Astrocyte (in vitro differentiated cells and primary cell): Measurements from ENCODE around the gene CTBP2. TPM values are rescaled to one million over a fixed set of nuclear protein-coding genes. Genes with fewer than 3 reads are reported as not detected.

Experiments
- DNase-seq: peaks from one replicate; pipeline ENCODE4 v3.0.0-alpha.2; 2010; ENCODE audit warnings: low read depth
- FAIRE-seq: peaks from 2 replicates; lab custom pipeline; 2011; peaks lifted over from hg19 to GRCh38; lab: Jason Lieb, UNC
- H2AFZ ChIP-seq: 2 replicates; pipeline ENCODE4 v1.6.0; 2012; ENCODE audit warnings: low read depth, low read length, inconsistent platforms
- H3K27ac ChIP-seq: 2 replicates; pipeline ENCODE4 v1.5.1; 2011; ENCODE audit warnings: low read depth, low read length, inconsistent platforms
- H3K27me3 ChIP-seq: 2 replicates; pipeline ENCODE4 v1.6.0; 2011; ENCODE audit warnings: low read length, inconsistent platforms; ENCODE audit not compliant: insufficient read depth
- H3K36me3 ChIP-seq: 2 replicates; pipeline ENCODE4 v1.5.1; 2011; ENCODE audit warnings: low read length, inconsistent platforms; ENCODE audit not compliant: insufficient read depth
- H3K4me1 ChIP-seq: 2 replicates; pipeline ENCODE4 v1.5.1; 2011; ENCODE audit warnings: low read length, inconsistent platforms; ENCODE audit not compliant: insufficient read depth
- H3K4me2 ChIP-seq: 2 replicates; pipeline ENCODE4 v1.6.0; 2012; ENCODE audit warnings: low read length, inconsistent platforms
- H3K4me3 ChIP-seq: 2 replicates; pipeline ENCODE4 v1.5.1; 2011; ENCODE audit warnings: low read depth, mild to moderate bottlenecking, low read length, inconsistent platforms; ENCODE audit not compliant: insufficient read depth
- H3K79me2 ChIP-seq: 2 replicates; pipeline ENCODE4 v1.6.0; 2012; ENCODE audit warnings: mild to moderate bottlenecking, low read length, inconsistent platforms; ENCODE audit not compliant: insufficient read depth
- H3K9ac ChIP-seq: 2 replicates; pipeline ENCODE4 v1.6.0; 2012; ENCODE audit warnings: mild to moderate bottlenecking, low read length, inconsistent platforms
- H3K9me3 ChIP-seq: 2 replicates; pipeline ENCODE4 v1.5.1; 2012; ENCODE audit warnings: low read depth, mild to moderate bottlenecking, low read length, inconsistent platforms; ENCODE audit not compliant: insufficient read depth
- H4K20me1 ChIP-seq: 2 replicates; pipeline ENCODE4 v1.6.0; 2012; ENCODE audit warnings: low read length, inconsistent platforms; ENCODE audit not compliant: insufficient read depth
- H3K27ac Mint-ChIP-seq: one replicate; pipeline ENCODE4 v1.8.0; 2021; ENCODE audit warnings: mild to moderate bottlenecking, mixed read lengths; ENCODE audit not compliant: unreplicated experiment
- H3K27me3 Mint-ChIP-seq: one replicate; pipeline ENCODE4 v1.8.0; 2021; ENCODE audit warnings: low read depth, mixed read lengths; ENCODE audit not compliant: unreplicated experiment
- H3K36me3 Mint-ChIP-seq: one replicate; pipeline ENCODE4 v1.8.0; 2021; ENCODE audit warnings: low read depth, mixed read lengths; ENCODE audit not compliant: unreplicated experiment
- H3K4me1 Mint-ChIP-seq: one replicate; pipeline ENCODE4 v1.8.0; 2021; ENCODE audit warnings: low read depth, mixed read lengths; ENCODE audit not compliant: unreplicated experiment
- H3K4me3 Mint-ChIP-seq: one replicate; pipeline ENCODE4 v1.8.0; 2021; ENCODE audit warnings: mild to moderate bottlenecking, moderate library complexity, mixed read lengths; ENCODE audit not compliant: unreplicated experiment
- H3K9me3 Mint-ChIP-seq: one replicate; pipeline ENCODE4 v1.8.0; 2021; ENCODE audit warnings: mild to moderate bottlenecking, mixed read lengths; ENCODE audit not compliant: unreplicated experiment
- EZH2 ChIP-seq: IDR thresholded peaks from 2 replicates; pipeline ENCODE4 v1.6.1; 2012; ENCODE audit warnings: mild to moderate bottlenecking, low read length, inconsistent platforms; ENCODE audit not compliant: insufficient read depth
- total RNA-seq: library from RNA; stranded (reverse); gene quantifications from 2 replicates; pipeline ENCODE4 v1.2.1, GENCODE V29; 2021
- TF ChIP-seq, protein P1 (sequence below): IDR thresholded peaks from 2 replicates; pipeline ENCODE4 v1.5.1; 2011; ENCODE audit warnings: low read depth, mild to moderate bottlenecking, inconsistent platforms, low read length, moderate library complexity; ENCODE audit not compliant: insufficient read depth

Gene CTBP2
- total RNA-seq, 1 donor from 2014 or later = 109 TPM

- peaks cover 13% of the 10 kb centered on the region for H3K36me3 Mint-ChIP-seq
- peak overlapping the region; percentile 66 for H3K27ac ChIP-seq
- H3K9ac ChIP-seq = peak overlapping the region; percentile 40
- H3K27me3 Mint-ChIP-seq = no peaks in the 10 kb centered on the region
- no peaks in the 10 kb centered on the region for H3K36me3 ChIP-seq
- H4K20me1 ChIP-seq = peaks cover 95% of the 10 kb centered on the region
- H2AFZ ChIP-seq = no peak overlapping the region
- H3K4me2 ChIP-seq = peak overlapping the region; percentile 63
- DNase-seq (peak; percentile 91), FAIRE-seq (peak; percentile 87)
- no peak overlapping the region for H3K4me3 Mint-ChIP-seq
- H3K27ac Mint-ChIP-seq = peak overlapping the region; percentile 92
- no peaks in the 10 kb centered on the region for H3K9me3 ChIP-seq
- H3K79me2 ChIP-seq = peaks cover 74% of the 10 kb centered on the region
- peaks cover 47% of the 10 kb centered on the region for H3K4me1 Mint-ChIP-seq
- no peak overlapping the region for H3K4me3 ChIP-seq
- peaks cover 43% of the 10 kb centered on the region for H3K4me1 ChIP-seq
- H3K27me3 ChIP-seq = no peaks in the 10 kb centered on the region
- TF ChIP-seq, protein P1, sequence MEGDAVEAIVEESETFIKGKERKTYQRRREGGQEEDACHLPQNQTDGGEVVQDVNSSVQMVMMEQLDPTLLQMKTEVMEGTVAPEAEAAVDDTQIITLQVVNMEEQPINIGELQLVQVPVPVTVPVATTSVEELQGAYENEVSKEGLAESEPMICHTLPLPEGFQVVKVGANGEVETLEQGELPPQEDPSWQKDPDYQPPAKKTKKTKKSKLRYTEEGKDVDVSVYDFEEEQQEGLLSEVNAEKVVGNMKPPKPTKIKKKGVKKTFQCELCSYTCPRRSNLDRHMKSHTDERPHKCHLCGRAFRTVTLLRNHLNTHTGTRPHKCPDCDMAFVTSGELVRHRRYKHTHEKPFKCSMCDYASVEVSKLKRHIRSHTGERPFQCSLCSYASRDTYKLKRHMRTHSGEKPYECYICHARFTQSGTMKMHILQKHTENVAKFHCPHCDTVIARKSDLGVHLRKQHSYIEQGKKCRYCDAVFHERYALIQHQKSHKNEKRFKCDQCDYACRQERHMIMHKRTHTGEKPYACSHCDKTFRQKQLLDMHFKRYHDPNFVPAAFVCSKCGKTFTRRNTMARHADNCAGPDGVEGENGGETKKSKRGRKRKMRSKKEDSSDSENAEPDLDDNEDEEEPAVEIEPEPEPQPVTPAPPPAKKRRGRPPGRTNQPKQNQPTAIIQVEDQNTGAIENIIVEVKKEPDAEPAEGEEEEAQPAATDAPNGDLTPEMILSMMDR = no peak
- no peak for TF ChIP-seq EZH2
- H3K9me3 Mint-ChIP-seq = no peaks in the 10 kb centered on the region
Measured at GRCh38 chr10:125064681-125065492, 95.5 kb downstream of the CTBP2 start.

- Histone ChIP-seq H2AFZ (no peak overlapping the region), H3K9me3 (no peaks in the 10 kb centered on the region), H3K27me3 (no peaks in the 10 kb centered on the region), H3K36me3 (no peaks in the 10 kb centered on the region), H3K4me1 (peaks cover 48% of the 10 kb centered on the region), H3K27ac (no peak overlapping the region), H3K4me3 (no peak overlapping the region), H3K79me2 (peaks cover 76% of the 10 kb centered on the region), H3K4me2 (no peak overlapping the region), H4K20me1 (peaks cover 93% of the 10 kb centered on the region), H3K9ac (no peak overlapping the region)
- Mint-ChIP-seq H3K9me3 (no peaks in the 10 kb centered on the region), H3K4me3 (no peak overlapping the region), H3K27me3 (no peaks in the 10 kb centered on the region), H3K27ac (no peak overlapping the region), H3K36me3 (peaks cover 21% of the 10 kb centered on the region), H3K4me1 (peaks cover 56% of the 10 kb centered on the region)
- DNase-seq (no peak), FAIRE-seq (no peak)
- TF ChIP-seq, protein P1 = no peak
- TF ChIP-seq EZH2 = no peak
Measured at GRCh38 chr10:125063256-125063925, 97.0 kb downstream of the CTBP2 start.
